B cell (primary cell): ENCODE measurements around the gene SIL1. TPM values are rescaled to one million over a fixed set of nuclear protein-coding genes. Genes with fewer than 3 reads are reported as not detected.

Experiments used
- ATAC-seq: fragments of 200-7000 bp; cut with Tn5 transposase; one replicate; pipeline ENCODE4 v1.10.0; 2021; ENCODE audit warnings: low read depth, mild to moderate bottlenecking, moderate number of reproducible peaks, moderate library complexity
- CTCF ChIA-PET: fragments of 350-600 bp; sonication (Branson Sonifier 250); formaldehyde crosslinking; loops from one replicate; lab custom pipeline; 2021; ENCODE audit warnings: antibody characterized with exemption, inconsistent platforms; lab: Charles Lee
- POLR2A ChIA-PET: fragments of 350-600 bp; sonication (Branson Sonifier 250); formaldehyde crosslinking; loops from one replicate; lab custom pipeline; 2021; ENCODE audit warnings: antibody characterized with exemption; lab: Charles Lee
- DNase-seq: peaks from one replicate; pipeline ENCODE4 v3.0.0; 2013
- H2AFZ ChIP-seq: 2 replicates; pipeline ENCODE4 v1.6.1; 2012; ENCODE audit warnings: mild to moderate bottlenecking, low read depth, low read length; ENCODE audit not compliant: insufficient read depth, poor library complexity, severe bottlenecking
- H3K27ac ChIP-seq, 2 donors: 1 replicate in 1 of 2; 2 replicates in 1 of 2; pipeline ENCODE4 v1.5.1; 2012 to 2013; ENCODE audit warnings: low read length in 2 of 2, mild to moderate bottlenecking in 2 of 2, moderate library complexity in 1 of 2
- H3K27me3 ChIP-seq, 4 experiments: fragments of 200-600 bp in 1 of 4; sonication (generic) in 1 of 4; replicated peaks in 1 of 4; 1 replicate in 2 of 4; 2 replicates in 2 of 4; pipeline versions ENCODE4 v1.6.1 to v1.7.0; 2013 to 2016; ENCODE audit warnings: low read length in 3 of 4, mild to moderate bottlenecking in 2 of 4, mixed read lengths in 1 of 4, moderate library complexity in 1 of 4; ENCODE audit not compliant: insufficient read depth in 4 of 4, control insufficient read depth in 3 of 4; ENCODE audit errors: control extremely low read depth in 1 of 4
- H3K36me3 ChIP-seq, 2 experiments: replicated peaks in 1 of 2; 1 replicate in 1 of 2; 2 replicates in 1 of 2; pipeline versions ENCODE4 v1.6.1 to v1.7.1; 2013; ENCODE audit warnings: low read length in 1 of 2; ENCODE audit not compliant: insufficient read depth in 2 of 2, control insufficient read depth in 1 of 2; ENCODE audit errors: control extremely low read depth in 1 of 2, extremely low read depth in 1 of 2
- H3K4me1 ChIP-seq, 2 donors: fragments of 200-600 bp in 1 of 2; sonication (generic) in 1 of 2; 1 replicate in 1 of 2; 2 replicates in 1 of 2; pipeline versions ENCODE4 v1.5.1 to v1.6.1; 2013 to 2017; ENCODE audit warnings: low read length in 2 of 2; ENCODE audit not compliant: control insufficient read depth in 2 of 2, insufficient read depth in 2 of 2
- H3K4me2 ChIP-seq: replicated peaks from 2 replicates; pipeline ENCODE3; 2012; ENCODE audit warnings: mild to moderate bottlenecking, low read depth, low read length; ENCODE audit not compliant: poor library complexity, severe bottlenecking
- H3K4me3 ChIP-seq, 5 experiments: fragments of 200-600 bp in 1 of 5; sonication (generic) in 1 of 5; 1 replicate in 3 of 5; 2 replicates in 2 of 5; pipeline versions ENCODE4 v1.5.1 to v1.7.0; 2011 to 2016; ENCODE audit warnings: low read length in 4 of 5, mild to moderate bottlenecking in 4 of 5, low read depth in 2 of 5, control low read depth in 1 of 5, moderate library complexity in 1 of 5; ENCODE audit not compliant: insufficient read depth in 1 of 5; ENCODE audit errors: control extremely low read depth in 1 of 5, extremely low read depth in 1 of 5
- H3K79me2 ChIP-seq: fragments of 200-600 bp; sonication (generic); one replicate; pipeline ENCODE4 v1.6.0; 2016; ENCODE audit warnings: low read length; ENCODE audit not compliant: control insufficient read depth, insufficient read depth
- H3K9ac ChIP-seq: fragments of 200-600 bp; sonication (generic); 2 replicates; pipeline ENCODE4 v1.6.1; 2017; ENCODE audit warnings: mild to moderate bottlenecking, low read length, moderate library complexity
- H3K9me3 ChIP-seq, 3 donors: one replicate each; pipeline versions ENCODE4 v1.6.1 to v1.7.1; 2013; ENCODE audit warnings: low read length in 2 of 3; ENCODE audit not compliant: control insufficient read depth in 2 of 3, insufficient read depth in 1 of 3; ENCODE audit errors: control extremely low read depth in 1 of 3
- H4K20me1 ChIP-seq: 2 replicates; pipeline ENCODE4 v1.6.0; 2012; ENCODE audit warnings: mild to moderate bottlenecking, low read length; ENCODE audit not compliant: insufficient read depth, control insufficient read depth, poor library complexity, severe bottlenecking
- H3K27ac Mint-ChIP-seq: one replicate; pipeline ENCODE4 v1.8.0; 2021; ENCODE audit warnings: mixed read lengths
- H3K27me3 Mint-ChIP-seq: one replicate; pipeline ENCODE4 v1.8.0; 2021; ENCODE audit warnings: mixed read lengths
- H3K4me1 Mint-ChIP-seq: one replicate; pipeline ENCODE4 v1.8.0; 2021; ENCODE audit warnings: mixed read lengths
- H3K4me3 Mint-ChIP-seq: one replicate; pipeline ENCODE4 v1.8.0; 2021; ENCODE audit warnings: mixed read lengths
- H3K9me3 Mint-ChIP-seq: one replicate; pipeline ENCODE4 v1.8.0; 2022; ENCODE audit warnings: mixed read lengths; ENCODE audit not compliant: insufficient read depth
- EZH2 ChIP-seq: IDR thresholded peaks from 2 replicates; pipeline ENCODE4 v1.6.1; 2012; ENCODE audit warnings: borderline replicate concordance, low read depth, mild to moderate bottlenecking, moderate library complexity, low read length; ENCODE audit not compliant: insufficient read depth, poor library complexity, severe bottlenecking
- WGBS: methylation state at CpG from one replicate; pipeline ENCODE4 v1.1.5; 2013; ENCODE audit warnings: missing lambda C conversion rate; ENCODE audit not compliant: insufficient coverage; 5-methylcytosine and 5-hydroxymethylcytosine counted together
- intact Hi-C: fragments of 100-400 bp; cut with micrococcal nuclease; formaldehyde crosslinking; loops from one replicate; pipeline ENCODE4 v1.10.0; 2022
- polyA plus RNA-seq: library from polyadenylated mRNA; depleted of rRNA; stranded (reverse); fragments of >200 nt; gene quantifications from 2 replicates; pipeline ENCODE4 v1.2.3, GENCODE V29; 2012
- total RNA-seq, 2 donors: library from RNA; stranded (reverse); fragments of 120-200 nt in 1 of 2; gene quantifications; 1 replicate in 1 of 2; 2 replicates in 1 of 2; pipeline versions ENCODE4 v1.2.3 to v1.2.4, GENCODE V29; 2013 to 2022
- TF ChIP-seq, protein P1 (sequence below): fragments of 200-600 bp; IDR thresholded peaks from one replicate; pipeline ENCODE4 v1.8.0; 2022; ENCODE audit warnings: antibody characterized with exemption, mild to moderate bottlenecking

Gene SIL1
- total and polyA plus RNA-seq, 2 donors (not counting 1 experiment from before 2014, with no cell fraction given), result 16.9 to 19.8 TPM

DNA sequence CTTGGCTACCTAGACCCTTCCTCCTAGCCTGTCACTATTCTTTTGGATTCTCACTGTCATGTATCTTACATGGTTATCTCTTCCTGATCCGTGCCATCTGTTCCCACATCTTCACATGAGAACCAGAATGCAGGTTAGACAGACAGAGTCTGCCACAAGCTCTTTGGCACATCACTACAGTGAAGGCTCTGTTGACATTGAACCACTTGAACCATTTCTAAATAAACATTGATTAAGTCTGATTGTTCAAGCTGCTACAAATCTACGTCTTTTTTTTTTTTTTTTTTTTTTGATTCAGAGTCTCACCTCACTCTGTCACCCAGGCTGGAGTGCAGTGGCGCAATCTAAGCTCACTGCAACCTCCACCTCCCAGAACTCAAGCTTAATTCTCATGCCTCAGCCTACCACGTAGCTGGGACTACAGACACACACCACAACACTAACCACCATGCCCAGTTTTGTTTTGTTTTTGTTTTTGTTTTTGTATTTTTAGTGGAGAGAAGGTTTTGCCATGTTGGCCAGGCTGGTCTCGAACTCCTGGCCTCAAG lies 237.9 kb downstream of the SIL1 start:
- Histone ChIP-seq H3K4me1 (no peaks in the 10 kb centered on the region), H3K36me3 (no peaks in the 10 kb centered on the region), H3K27ac (no peak overlapping the region), H3K4me3 (no peak overlapping the region), H3K27me3 (no peaks in the 10 kb centered on the region), H3K4me2 (no peak overlapping the region), H3K9ac (no peak overlapping the region), H2AFZ (no peak overlapping the region), H3K9me3 (no peaks in the 10 kb centered on the region), H3K79me2 (no peaks in the 10 kb centered on the region), H4K20me1 (no peaks in the 10 kb centered on the region)
- no peak for ATAC-seq
- CTCF ChIA-PET, result interaction anchor here (0.6 kb wide), 1 partner anchor 10 kb away, joined by 4 read pairs; no protein-coding TSS in a partner anchor
- no peak overlapping the region for H3K27ac Mint-ChIP-seq
- TF ChIP-seq, protein P1, sequence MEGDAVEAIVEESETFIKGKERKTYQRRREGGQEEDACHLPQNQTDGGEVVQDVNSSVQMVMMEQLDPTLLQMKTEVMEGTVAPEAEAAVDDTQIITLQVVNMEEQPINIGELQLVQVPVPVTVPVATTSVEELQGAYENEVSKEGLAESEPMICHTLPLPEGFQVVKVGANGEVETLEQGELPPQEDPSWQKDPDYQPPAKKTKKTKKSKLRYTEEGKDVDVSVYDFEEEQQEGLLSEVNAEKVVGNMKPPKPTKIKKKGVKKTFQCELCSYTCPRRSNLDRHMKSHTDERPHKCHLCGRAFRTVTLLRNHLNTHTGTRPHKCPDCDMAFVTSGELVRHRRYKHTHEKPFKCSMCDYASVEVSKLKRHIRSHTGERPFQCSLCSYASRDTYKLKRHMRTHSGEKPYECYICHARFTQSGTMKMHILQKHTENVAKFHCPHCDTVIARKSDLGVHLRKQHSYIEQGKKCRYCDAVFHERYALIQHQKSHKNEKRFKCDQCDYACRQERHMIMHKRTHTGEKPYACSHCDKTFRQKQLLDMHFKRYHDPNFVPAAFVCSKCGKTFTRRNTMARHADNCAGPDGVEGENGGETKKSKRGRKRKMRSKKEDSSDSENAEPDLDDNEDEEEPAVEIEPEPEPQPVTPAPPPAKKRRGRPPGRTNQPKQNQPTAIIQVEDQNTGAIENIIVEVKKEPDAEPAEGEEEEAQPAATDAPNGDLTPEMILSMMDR, result no peak
- no peak for TF ChIP-seq EZH2
- no peaks in the 10 kb centered on the region for H3K9me3 Mint-ChIP-seq
- intact Hi-C loops, result no loop called here
- 92% methylated on average over 4 of the region's 5 CpGs for WGBS
- no peak for DNase-seq
- no peaks in the 10 kb centered on the region for H3K4me1 Mint-ChIP-seq
- no peak overlapping the region for H3K4me3 Mint-ChIP-seq
- H3K27me3 Mint-ChIP-seq, result no peaks in the 10 kb centered on the region
- POLR2A ChIA-PET, result no interaction called here

DNA sequence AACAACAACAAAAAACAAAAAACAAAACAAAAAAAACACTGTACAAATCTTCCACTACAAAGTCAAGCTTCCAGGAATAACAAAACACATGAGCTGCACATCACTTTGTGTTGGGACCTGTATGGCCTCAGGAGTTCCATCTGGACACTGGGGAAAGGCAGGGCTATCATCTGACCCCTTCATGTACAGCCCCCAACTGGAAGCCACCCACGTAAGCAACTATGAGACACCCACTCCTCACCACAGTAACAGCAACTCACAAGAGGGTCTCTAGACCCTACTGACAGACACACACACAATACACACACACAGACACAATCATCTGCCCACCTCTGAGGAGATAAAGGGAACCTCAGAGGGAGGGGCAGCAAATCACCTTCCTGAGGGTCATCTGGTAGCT lies 241.4 kb downstream of the SIL1 start:
- H3K4me3 Mint-ChIP-seq, result no peak overlapping the region
- Histone ChIP-seq H3K4me1 (peaks cover 13% of the 10 kb centered on the region in 2 donors), H3K4me3 (no peak overlapping the region), H3K27ac (no peak overlapping the region), H4K20me1 (no peaks in the 10 kb centered on the region), H3K36me3 (no peaks in the 10 kb centered on the region), H2AFZ (no peak overlapping the region), H3K9ac (no peak overlapping the region), H3K27me3 (no peaks in the 10 kb centered on the region), H3K4me2 (no peak overlapping the region), H3K79me2 (no peaks in the 10 kb centered on the region), H3K9me3 (no peaks in the 10 kb centered on the region)
- no peaks in the 10 kb centered on the region for H3K9me3 Mint-ChIP-seq
- H3K27me3 Mint-ChIP-seq, result no peaks in the 10 kb centered on the region
- ATAC-seq (no peak), DNase-seq (no peak)
- 86% methylated on average over 1 of the region's 1 CpG for WGBS
- intact Hi-C loops, result no loop called here
- H3K4me1 Mint-ChIP-seq, result peaks cover 22% of the 10 kb centered on the region
- ChIA-PET CTCF (interaction anchor here (0.9 kb wide), 1 partner anchor 21 kb away, joined by 5 read pairs; no protein-coding TSS in a partner anchor), POLR2A (no interaction called here)
- TF ChIP-seq, protein P1, result no peak
- no peak for TF ChIP-seq EZH2
- H3K27ac Mint-ChIP-seq, result no peak overlapping the region
